Hematopoietic multipotent progenitor cell treated with erythropoietin and hydrocortisone succinate and interleukin-3 and kit ligand, for 6 days (in vitro differentiated cells): ENCODE results near the gene ZCCHC14.

Source experiments
- DNase-seq: peaks from one replicate; pipeline ENCODE4 v3.0.0-alpha.2; 2015

Gene ZCCHC14

DNA sequence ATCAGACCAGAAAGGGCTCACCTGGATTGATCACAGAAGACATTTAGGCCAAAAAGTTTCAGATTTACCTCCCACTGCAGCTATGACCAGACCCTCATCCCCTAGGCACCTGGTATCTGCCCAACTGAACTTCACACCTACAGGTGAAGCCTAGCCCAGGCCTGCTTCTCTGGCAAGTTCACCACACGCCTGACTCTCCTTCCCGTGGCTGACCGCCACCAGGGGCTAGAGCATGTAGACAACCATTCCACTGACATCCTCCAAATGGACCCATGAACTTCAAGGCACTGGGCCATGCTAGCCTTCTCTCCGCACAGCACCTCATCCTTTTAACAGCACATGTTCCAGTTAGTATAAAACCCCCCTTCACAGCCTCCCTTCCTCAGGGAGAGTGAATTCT lies 18.8 kb downstream of the ZCCHC14 start:
- no peak for DNase-seq

DNA sequence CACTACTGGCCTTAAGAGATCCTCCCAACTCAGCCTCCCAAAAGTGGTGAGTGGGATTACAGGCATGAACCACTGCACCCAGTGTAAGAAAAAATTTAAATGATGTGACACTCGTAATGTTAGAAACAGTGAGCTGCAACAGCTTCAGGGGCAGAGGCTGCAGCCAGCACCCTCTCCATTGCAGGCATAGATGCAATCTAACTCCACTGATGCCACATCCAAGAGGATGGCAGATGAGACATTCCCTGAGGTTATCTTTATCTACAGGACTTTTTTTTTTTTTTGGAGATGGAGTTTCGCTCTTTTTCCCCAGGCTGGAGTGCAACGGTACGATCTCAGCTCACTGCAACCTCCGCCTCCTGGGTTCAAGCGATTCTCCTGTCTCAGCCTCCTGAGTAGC lies 19.9 kb downstream of the ZCCHC14 start:
- no peak for DNase-seq

- DNase-seq: no peak
These were observed 20.6 kb downstream of the ZCCHC14 start for GRCh38 chr16:87472142-87472778.

GRCh38 chr16:87471278-87472141 lies 21.3 kb downstream of the ZCCHC14 start:
- DNase-seq: no peak

DNA sequence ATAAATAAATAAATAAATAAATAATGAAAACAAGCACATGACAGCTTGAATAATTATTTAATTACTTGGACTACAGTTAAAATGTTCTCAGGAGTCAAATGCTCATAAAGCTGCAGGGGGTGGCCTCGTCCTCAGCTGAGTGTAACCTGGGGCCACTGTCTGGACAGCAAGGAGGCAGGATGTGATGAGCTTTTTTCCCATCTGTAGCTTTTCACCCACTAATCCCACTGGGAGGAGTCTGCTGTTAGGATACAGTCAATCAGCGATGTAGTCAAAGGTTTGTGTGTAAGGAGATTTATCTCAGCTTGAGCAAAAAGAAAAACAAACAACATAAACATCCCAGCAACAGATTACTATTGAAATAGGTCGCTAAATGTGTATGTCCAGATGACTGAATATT lies 22.5 kb downstream of the ZCCHC14 start:
- no peak for DNase-seq

DNA sequence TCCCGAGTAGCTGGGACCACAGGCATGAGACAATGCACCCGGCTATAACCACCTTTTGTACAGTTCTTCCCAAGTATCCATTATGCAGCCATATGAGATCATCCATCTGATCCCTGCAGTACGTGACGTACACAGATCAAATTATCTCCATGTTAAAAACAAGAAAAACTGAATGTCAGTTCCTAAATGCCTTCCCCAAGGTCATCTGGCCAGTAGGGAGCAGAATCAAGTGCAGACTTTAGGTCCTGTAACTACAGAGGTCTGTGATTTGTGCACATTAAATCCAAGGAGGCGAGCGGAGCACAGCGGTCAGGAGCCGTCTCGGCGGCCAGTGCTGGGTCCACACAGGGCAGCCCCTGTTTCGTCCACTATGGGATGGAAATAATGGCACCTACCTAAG lies 23.7 kb downstream of the ZCCHC14 start:
- no peak for DNase-seq

DNA sequence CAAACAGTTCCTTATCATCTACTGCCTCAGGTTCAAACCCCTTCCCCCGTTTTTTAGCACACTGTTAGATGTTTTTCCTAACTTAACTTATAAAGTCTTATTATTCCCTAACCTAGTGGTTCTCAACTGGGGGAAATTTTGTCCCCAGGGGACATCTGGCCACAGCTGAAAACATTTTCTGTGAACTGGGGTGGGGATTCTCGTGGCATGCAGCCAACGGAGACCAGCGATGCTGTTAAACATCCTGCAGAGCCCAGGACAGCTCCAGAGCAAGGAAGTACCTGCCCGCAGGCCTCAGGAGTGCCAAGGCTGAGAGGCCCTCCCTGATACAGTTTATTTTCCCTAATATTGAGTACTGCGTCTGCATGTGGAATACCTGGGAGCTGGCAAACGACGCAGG lies 24.3 kb downstream of the ZCCHC14 start:
- DNase-seq: no peak

- DNase-seq: no peak
These were observed 25.8 kb downstream of the ZCCHC14 start for GRCh38 chr16:87466975-87467501.

GRCh38 chr16:87465879-87466278 lies 26.9 kb downstream of the ZCCHC14 start:
- DNase-seq: no peak

GRCh38 chr16:87465306-87465705 lies 27.5 kb downstream of the ZCCHC14 start:
- peak; percentile 88 for DNase-seq

GRCh38 chr16:87464691-87465300 lies 28.0 kb downstream of the ZCCHC14 start:
- peak; percentile 80 for DNase-seq

GRCh38 chr16:87463722-87464690 lies 28.8 kb downstream of the ZCCHC14 start:
- peak; percentile 56 for DNase-seq

GRCh38 chr16:87461466-87461991 lies 31.3 kb downstream of the ZCCHC14 start:
- peak; percentile 60 for DNase-seq

DNA sequence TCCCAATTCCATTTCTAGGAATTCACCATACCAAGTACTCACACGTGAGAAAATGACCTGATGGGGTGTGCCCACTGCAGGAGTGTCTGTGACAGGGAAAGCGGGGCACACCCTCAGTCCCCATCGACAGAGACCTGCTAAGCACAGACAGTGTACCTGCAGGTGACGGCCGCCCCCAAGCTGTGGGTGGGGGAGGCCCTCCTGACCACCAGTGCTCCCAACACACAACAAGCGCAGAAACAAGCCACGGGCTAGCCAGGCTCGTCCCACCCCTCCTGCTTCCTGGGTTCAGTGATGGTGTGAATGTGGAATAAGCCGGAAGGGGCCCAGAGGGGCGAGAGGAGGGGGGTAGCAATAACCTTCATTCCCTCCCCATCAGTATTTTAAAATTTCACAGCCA lies 31.9 kb downstream of the ZCCHC14 start:
- no peak for DNase-seq

- DNase-seq: no peak
These were observed 33.0 kb downstream of the ZCCHC14 start for GRCh38 chr16:87459833-87460232.

- no peak for DNase-seq
These were observed 33.8 kb downstream of the ZCCHC14 start for GRCh38 chr16:87459027-87459426.

- no peak for DNase-seq
These were observed 34.4 kb downstream of the ZCCHC14 start for GRCh38 chr16:87458424-87458915.

- DNase-seq: no peak
These were observed 35.0 kb downstream of the ZCCHC14 start for GRCh38 chr16:87457709-87458423.

GRCh38 chr16:87457061-87457611 lies 35.7 kb downstream of the ZCCHC14 start:
- no peak for DNase-seq

GRCh38 chr16:87454391-87454790 lies 38.4 kb downstream of the ZCCHC14 start:
- no peak for DNase-seq

- DNase-seq: no peak
These were observed 39.5 kb downstream of the ZCCHC14 start for GRCh38 chr16:87453326-87453725.
